HEK293 (cell line): ENCODE results near the gene PAK6.

Experiments used
- CTCF ChIA-PET: fragments of 350-600 bp; formaldehyde crosslinking; extraction: SDS; loops from one replicate; lab custom pipeline; 2021; ENCODE audit warnings: antibody characterized with exemption; lab: Yijun Ruan, JAX
- POLR2A ChIA-PET: fragments of 300-600 bp; formaldehyde crosslinking; extraction: SDS; loops from one replicate; lab custom pipeline; 2020; ENCODE audit warnings: antibody characterized with exemption, inconsistent platforms; lab: Yijun Ruan, JAX
- H3K27ac ChIP-seq: fragments of 200-500 bp; sonication (Bioruptor generic); 2 replicates; pipeline ENCODE4 v1.5.1; 2014; ENCODE audit warnings: low read depth, low read length, control low read depth, inconsistent platforms; ENCODE audit errors: extremely low read depth
- H3K36me3 ChIP-seq, 2 experiments: fragments of 200-500 bp in 1 of 2; sonication (Bioruptor generic) in 1 of 2; 1 replicate in 1 of 2; 2 replicates in 1 of 2; pipeline ENCODE4 v1.5.1; 2014 to 2017; ENCODE audit warnings: inconsistent platforms in 2 of 2, low read length in 2 of 2; ENCODE audit not compliant: control insufficient read depth in 2 of 2, insufficient read depth in 1 of 2
- H3K4me1 ChIP-seq: fragments of 200-500 bp; sonication (Bioruptor generic); 2 replicates; pipeline ENCODE4 v1.5.1; 2014; ENCODE audit warnings: mild to moderate bottlenecking, low read length, inconsistent platforms; ENCODE audit not compliant: control insufficient read depth, insufficient read depth
- H3K4me3 ChIP-seq: 2 replicates; pipeline ENCODE4 v1.5.1; 2011; ENCODE audit warnings: low read depth, mild to moderate bottlenecking, control low read depth, low read length, moderate library complexity
- H3K9me3 ChIP-seq: fragments of 200-500 bp; sonication (Bioruptor generic); 2 replicates; pipeline ENCODE4 v1.5.1; 2014; ENCODE audit warnings: low read depth, low read length, inconsistent platforms; ENCODE audit not compliant: control insufficient read depth, insufficient read depth
- BCL6B ChIP-seq: fragments of 450-650 bp; formaldehyde crosslinking; IDR thresholded peaks from 2 replicates; pipeline ENCODE4 v1.5.1; 2017; ENCODE audit warnings: missing biosample characterization, missing genetic modification characterization
- CTCF ChIP-seq: fragments of 450-650 bp; formaldehyde crosslinking; IDR thresholded peaks from 2 replicates; pipeline ENCODE4 v1.5.1; 2016; ENCODE audit warnings: missing biosample characterization, missing genetic modification characterization
- GLIS1 ChIP-seq: fragments of 450-650 bp; formaldehyde crosslinking; IDR thresholded peaks from 2 replicates; pipeline ENCODE4 v1.5.1; 2016; ENCODE audit warnings: missing biosample characterization, missing genetic modification characterization
- KLF17 ChIP-seq: fragments of 450-650 bp; formaldehyde crosslinking; IDR thresholded peaks from 2 replicates; pipeline ENCODE4 v1.5.1; 2016; ENCODE audit warnings: missing biosample characterization, missing genetic modification characterization
- PBX3 ChIP-seq: sonication (generic); formaldehyde crosslinking; IDR thresholded peaks from 2 replicates; pipeline ENCODE4 v1.8.1; 2022; ENCODE audit warnings: mild to moderate bottlenecking, moderate library complexity, missing genetic modification reagents
- SCRT1 ChIP-seq: fragments of 450-650 bp; formaldehyde crosslinking; IDR thresholded peaks from 2 replicates; pipeline ENCODE4 v1.5.1; 2016; ENCODE audit warnings: missing biosample characterization, missing genetic modification characterization, borderline replicate concordance
- ZBTB17 ChIP-seq: fragments of 450-650 bp; formaldehyde crosslinking; IDR thresholded peaks from 2 replicates; pipeline ENCODE4 v1.5.1; 2016; ENCODE audit warnings: missing biosample characterization, missing genetic modification characterization
- ZBTB26 ChIP-seq: fragments of 450-650 bp; formaldehyde crosslinking; optimal IDR thresholded peaks from 2 replicates; pipeline ENCODE3; 2016; ENCODE audit warnings: missing biosample characterization, mild to moderate bottlenecking, missing genetic modification characterization
- ZBTB49 ChIP-seq: fragments of 450-650 bp; formaldehyde crosslinking; IDR thresholded peaks from 2 replicates; pipeline ENCODE4 v1.5.1; 2016; ENCODE audit warnings: missing biosample characterization, missing genetic modification characterization, low read depth
- ZBTB8A ChIP-seq: fragments of 450-650 bp; formaldehyde crosslinking; IDR thresholded peaks from 2 replicates; pipeline ENCODE4 v1.5.1; 2016; ENCODE audit warnings: missing biosample characterization, missing genetic modification characterization
- ZFHX2 ChIP-seq: fragments of 450-650 bp; formaldehyde crosslinking; conservative IDR thresholded peaks from 2 replicates; pipeline ENCODE4 v1.5.1; 2016; ENCODE audit warnings: missing biosample characterization, missing genetic modification characterization
- ZIC2 ChIP-seq: fragments of 450-650 bp; formaldehyde crosslinking; IDR thresholded peaks from 2 replicates; pipeline ENCODE4 v1.5.1; 2016; ENCODE audit warnings: missing biosample characterization, missing genetic modification characterization
- ZNF2 ChIP-seq: fragments of 450-650 bp; formaldehyde crosslinking; IDR thresholded peaks from 2 replicates; pipeline ENCODE4 v1.5.1; 2016; ENCODE audit warnings: missing biosample characterization, missing genetic modification characterization
- ZNF394 ChIP-seq: fragments of 450-650 bp; formaldehyde crosslinking; IDR thresholded peaks from 2 replicates; pipeline ENCODE4 v1.5.1; 2016; ENCODE audit warnings: missing biosample characterization, missing genetic modification characterization, mild to moderate bottlenecking, moderate library complexity, borderline replicate concordance
- ZNF426 ChIP-seq: fragments of 450-650 bp; formaldehyde crosslinking; IDR thresholded peaks from 2 replicates; pipeline ENCODE4 v1.5.1; 2017; ENCODE audit warnings: missing biosample characterization, missing genetic modification characterization, mild to moderate bottlenecking, inconsistent platforms, moderate library complexity
- ZNF449 ChIP-seq: fragments of 450-650 bp; formaldehyde crosslinking; IDR thresholded peaks from 2 replicates; pipeline ENCODE4 v1.5.1; 2017; ENCODE audit warnings: missing biosample characterization, mild to moderate bottlenecking, missing genetic modification characterization, moderate library complexity
- ZNF560 ChIP-seq: fragments of 450-650 bp; formaldehyde crosslinking; IDR thresholded peaks from 2 replicates; pipeline ENCODE4 v1.5.1; 2017; ENCODE audit warnings: missing biosample characterization, missing genetic modification characterization, borderline replicate concordance
- ZNF610 ChIP-seq: fragments of 450-650 bp; formaldehyde crosslinking; IDR thresholded peaks from 2 replicates; pipeline ENCODE4 v1.5.1; 2016; ENCODE audit warnings: missing biosample characterization, missing genetic modification characterization, borderline replicate concordance
- ZNF660 ChIP-seq: fragments of 450-650 bp; IDR thresholded peaks from 2 replicates; pipeline ENCODE4 v1.5.1; 2018; ENCODE audit warnings: missing biosample characterization, mild to moderate bottlenecking, missing genetic modification characterization
- ZNF707 ChIP-seq: fragments of 450-650 bp; formaldehyde crosslinking; IDR thresholded peaks from 2 replicates; pipeline ENCODE4 v1.5.1; 2016; ENCODE audit warnings: missing biosample characterization, missing genetic modification characterization
- ZSCAN30 ChIP-seq: fragments of 450-650 bp; IDR thresholded peaks from 2 replicates; pipeline ENCODE4 v1.5.1; 2018; ENCODE audit warnings: missing biosample characterization, mild to moderate bottlenecking, missing genetic modification characterization, moderate library complexity

Gene PAK6

GRCh38 chr15:40282147-40282868, 43.4 kb downstream of the PAK6 start (continued):
- TF ChIP-seq PBX3: 0 out of 2 replicates have a peak, but pooled peaks have one; percentile 28
- peak; percentile 56 for TF ChIP-seq ZSCAN30 (tag by site-specific recombination)
- no peak for TF ChIP-seq ZNF707 (tag by site-specific recombination)
- no peak; the same call in 1 of the 2 replicates for TF ChIP-seq ZNF394 (tag by site-specific recombination)
- TF ChIP-seq ZBTB17 (tag by site-specific recombination): peak; percentile 72
- peak; percentile 54; the same call in 1 of the 2 replicates for TF ChIP-seq ZNF660 (tag by site-specific recombination)
- peak; percentile 41; the same call in 1 of the 2 replicates for TF ChIP-seq CTCF (tag by site-specific recombination)
- TF ChIP-seq ZNF2 (tag by site-specific recombination): 0 out of 2 replicates have a peak, but pooled peaks have one; percentile 46
- peak; percentile 75; the same call in 1 of the 2 replicates for TF ChIP-seq ZFHX2 (tag by site-specific recombination)
- no peak for TF ChIP-seq GLIS1 (tag by site-specific recombination)
- TF ChIP-seq ZBTB26 (tag by site-specific recombination): peak; percentile 90
- 0 out of 2 replicates have a peak, but pooled peaks have one; percentile 50 for TF ChIP-seq KLF17 (tag by site-specific recombination)
- TF ChIP-seq, all 188 proteins: peak for 17

GRCh38 chr15:40282869-40283614, 44.2 kb downstream of the PAK6 start, which contains the start of gene ANKRD63:
Gene ANKRD63, minus strand, starts transcription at chr15:40283064. Its CDS starts 478 bp downstream, at chr15:40282586.
- peak within 1 kb of the TSS; percentile 60; the same call in 1 of the 2 replicates for H3K27ac ChIP-seq
- peak within 1 kb of the TSS; percentile 36 for H3K4me3 ChIP-seq
- H3K4me1 ChIP-seq: peaks cover 5% of the 10 kb centered on the region
- H3K9me3 ChIP-seq: no peaks in the 10 kb centered on the region
- no peaks in the 10 kb centered on the region for H3K36me3 ChIP-seq
- ChIA-PET POLR2A (no interaction called here), CTCF (interaction anchor here (0.5 to 1.0 kb wide), 5 partner anchors 8 to 483 kb away, joined by 3 to 4 read pairs (median 3); no protein-coding TSS in a partner anchor)
- TF ChIP-seq ZNF660 (tag by site-specific recombination) (peak; percentile 3; the same call in 1 of the 2 replicates), ZFHX2 (tag by site-specific recombination) (peak; percentile 38; the same call in 1 of the 2 replicates), SCRT1 (tag by site-specific recombination) (no peak), ZNF560 (no peak), BCL6B (tag by site-specific recombination) (no peak), ZBTB49 (tag by site-specific recombination) (no peak), ZIC2 (peak; percentile 84), ZBTB8A (tag by site-specific recombination) (peak; percentile 89), ZNF610 (peak; percentile 95; the same call in 1 of the 2 replicates), ZNF426 (tag by site-specific recombination) (no peak), GLIS1 (tag by site-specific recombination) (peak; percentile 81), ZNF449 (tag by site-specific recombination) (peak; percentile 77)
